ENCODE measurements around the gene ACAP3. TPM values are rescaled to one million over a fixed set of nuclear protein-coding genes. Genes with fewer than 3 reads are reported as not detected.

ACAP3 gene
- total and polyA plus RNA-seq, 2 donors (not counting 3 experiments of a cell fraction or from before 2014, with no cell fraction given), result 27.8 to 39.0 TPM

GRCh38 chr1:1331068-1331965, 23.6 kb upstream of the ACAP3 start, which contains the start of gene TAS1R3:
TSS of gene TAS1R3 (plus strand) at chr1:1331280. CDS start at chr1:1331346, 66 bp downstream.
- no peaks in the 10 kb centered on the region for H3K79me2 ChIP-seq (ENCODE audit: control insufficient read depth, insufficient read depth, low read length)
- BruUV-seq (replicated peaks), result no TSS peak

GRCh38 chr1:1330366-1331067, 22.8 kb upstream of the ACAP3 start:
- Histone ChIP-seq H3K4me3 (replicated peaks in 1 of 3; ENCODE audit: insufficient read depth in 1 of 3, low read depth in 1 of 3, low read length in 3 of 3) (no peak overlapping the region), H3K9ac (replicated peaks; ENCODE audit: extremely low read depth, insufficient read depth, low read length) (no peak overlapping the region), H3K27ac (ENCODE audit: insufficient read depth, low read depth, low read length) (no peak overlapping the region), H3K9me1 (replicated peaks; ENCODE audit: control insufficient read depth, extremely low read depth, insufficient read depth, low read length) (no peaks in the 10 kb centered on the region), H3K79me2 (ENCODE audit: control insufficient read depth, insufficient read depth, low read length) (peaks cover 6% of the 10 kb centered on the region), H3K27me3 (ENCODE audit: control insufficient read depth in 2 of 2, insufficient read depth in 2 of 2, low read length in 2 of 2) (no peaks in the 10 kb centered on the region), H3K4me1 (ENCODE audit: control insufficient read depth, extremely low read depth, insufficient read depth, low read length) (peaks cover 4% of the 10 kb centered on the region), H3K4me2 (ENCODE audit: insufficient read depth, low read length) (no peak overlapping the region), H4K20me1 (replicated peaks; ENCODE audit: control insufficient read depth, extremely low read depth, insufficient read depth, low read length) (no peaks in the 10 kb centered on the region), H3K36me3 (ENCODE audit: control insufficient read depth in 2 of 2, extremely low read depth in 1 of 2, insufficient read depth in 2 of 2, low read length in 2 of 2) (peaks cover 0 to 15% of the 10 kb centered on the region in 2 experiments), H2AFZ (ENCODE audit: low read depth, low read length) (no peak overlapping the region), H3K9me3 (replicated peaks; ENCODE audit: control insufficient read depth, insufficient read depth, low read length) (no peaks in the 10 kb centered on the region)
- BruUV-seq (replicated peaks), result no TSS peak
- ChIA-PET POLR2A (no interaction called here), CTCF (no interaction called here)
- no peak for FAIRE-seq
- intact Hi-C loops (cut with micrococcal nuclease) (no loop called here), dilution Hi-C loops (cut with MboI; ENCODE audit: extremely low pct_ligation_motif_present, low sequenced_read_pairs) (no loop called here)
- TF ChIP-seq POLR2AphosphoS5 (IDR thresholded peaks at IDR 0.05; ENCODE audit: insufficient read depth, low read depth, low read length), result no peak
- TF ChIP-seq FOS (IDR thresholded peaks at IDR 0.05; ENCODE audit: borderline replicate concordance, insufficient read depth, low read length), result no peak
- TF ChIP-seq CTCF (IDR thresholded peaks at IDR 0.05; ENCODE audit: extremely low read depth in 1 of 2, insufficient read depth in 1 of 2, low read depth in 1 of 2, low read length in 2 of 2), result no peak
- TF ChIP-seq EZH2 (IDR thresholded peaks at IDR 0.05; ENCODE audit: borderline replicate concordance, low read depth, low read length, severe bottlenecking), result no peak
- TF ChIP-seq MYC (IDR thresholded peaks at IDR 0.05; ENCODE audit: low read depth, low read length), result no peak
- TF ChIP-seq MAX (IDR thresholded peaks at IDR 0.05; ENCODE audit: insufficient read depth, insufficient read length), result no peak
- TF ChIP-seq POLR2A (IDR thresholded peaks at IDR 0.05; ENCODE audit: low read depth, low read length), result no peak
- DNase-seq (ENCODE audit: low read depth, low spot score), result no peak

More at GRCh38 chr1:1331068-1331965, 23.6 kb upstream of the ACAP3 start, which contains the start of gene TAS1R3:
- TF ChIP-seq POLR2AphosphoS5 (IDR thresholded peaks at IDR 0.05; ENCODE audit: insufficient read depth, low read depth, low read length), result peak; percentile 28
- TF ChIP-seq EZH2 (IDR thresholded peaks at IDR 0.05; ENCODE audit: borderline replicate concordance, low read depth, low read length, severe bottlenecking), result no peak
- H3K4me2 ChIP-seq (ENCODE audit: insufficient read depth, low read length), result no peak within 1 kb of the TSS
- H3K36me3 ChIP-seq (ENCODE audit: control insufficient read depth in 2 of 2, extremely low read depth in 1 of 2, insufficient read depth in 2 of 2, low read length in 2 of 2), result peaks cover 0 to 15% of the 10 kb centered on the region in 2 experiments
- no peaks in the 10 kb centered on the region for H4K20me1 ChIP-seq (replicated peaks; ENCODE audit: control insufficient read depth, extremely low read depth, insufficient read depth, low read length)
- FAIRE-seq (no peak), DNase-seq (ENCODE audit: low read depth, low spot score) (no peak)
- H2AFZ ChIP-seq (ENCODE audit: low read depth, low read length), result no peak within 1 kb of the TSS
- POLR2A ChIA-PET, result no interaction called here
- no peaks in the 10 kb centered on the region for H3K4me1 ChIP-seq (ENCODE audit: control insufficient read depth, extremely low read depth, insufficient read depth, low read length)
- intact Hi-C loops (cut with micrococcal nuclease), result no loop called here
- H3K9me3 ChIP-seq (replicated peaks; ENCODE audit: control insufficient read depth, insufficient read depth, low read length), result no peaks in the 10 kb centered on the region
- H3K4me3 ChIP-seq (replicated peaks in 1 of 3; ENCODE audit: insufficient read depth in 1 of 3, low read depth in 1 of 3, low read length in 3 of 3), result no peak within 1 kb of the TSS
- no peak within 1 kb of the TSS for H3K27ac ChIP-seq (ENCODE audit: insufficient read depth, low read depth, low read length)
- H3K9ac ChIP-seq (replicated peaks; ENCODE audit: extremely low read depth, insufficient read depth, low read length), result no peak within 1 kb of the TSS
- CTCF ChIA-PET, result no interaction called here
- H3K27me3 ChIP-seq (ENCODE audit: control insufficient read depth in 2 of 2, insufficient read depth in 2 of 2, low read length in 2 of 2), result no peaks in the 10 kb centered on the region
- dilution Hi-C loops (cut with MboI; ENCODE audit: extremely low pct_ligation_motif_present, low sequenced_read_pairs), result no loop called here
- H3K9me1 ChIP-seq (replicated peaks; ENCODE audit: control insufficient read depth, extremely low read depth, insufficient read depth, low read length), result no peaks in the 10 kb centered on the region

All from endothelial cell of umbilical vein (primary cell).